ENCODE results near the gene NACC1.
A peak's percentile ranks its signal among the peaks of the same experiment; 100 is the strongest.

NACC1 gene

DNA sequence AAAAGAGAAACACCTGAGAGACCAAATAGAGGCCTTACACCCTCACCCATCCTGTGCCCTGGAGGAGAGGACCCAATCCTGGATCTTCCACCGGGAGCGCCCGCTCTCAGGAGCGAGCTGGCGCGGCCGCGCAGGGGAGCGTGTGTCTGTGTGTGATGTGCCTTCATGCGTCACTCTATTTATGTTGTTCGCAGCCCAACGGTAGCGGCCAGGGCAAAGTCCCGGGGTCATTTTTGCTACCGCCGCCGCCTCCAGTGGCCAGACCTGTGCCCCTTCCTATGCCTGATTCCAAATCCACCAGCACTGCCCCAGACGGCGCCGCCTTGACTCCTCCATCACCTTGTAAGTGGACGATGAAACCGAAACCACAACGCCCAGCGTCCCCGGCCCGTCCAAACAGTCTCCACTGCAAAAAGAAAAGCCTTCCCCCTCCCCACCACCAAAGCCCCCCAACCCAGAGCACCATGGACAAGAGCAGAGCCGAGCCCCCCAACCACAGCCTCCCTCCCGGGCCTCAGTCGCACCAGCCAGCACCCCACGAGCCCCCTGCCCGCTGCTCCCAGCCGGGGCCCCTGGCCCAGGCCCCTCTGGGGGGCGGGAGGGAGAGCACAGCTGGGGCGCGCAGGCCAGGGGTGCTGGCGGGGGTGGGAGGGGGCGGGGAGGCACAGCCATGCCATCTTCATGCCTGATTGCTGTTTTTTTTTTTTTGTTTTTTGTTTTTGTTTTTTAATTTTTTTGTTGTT is 30.1 kb upstream of the NACC1 start:
- DNase-seq (ENCODE audit: low read depth in 2 of 2): no peak

DNA sequence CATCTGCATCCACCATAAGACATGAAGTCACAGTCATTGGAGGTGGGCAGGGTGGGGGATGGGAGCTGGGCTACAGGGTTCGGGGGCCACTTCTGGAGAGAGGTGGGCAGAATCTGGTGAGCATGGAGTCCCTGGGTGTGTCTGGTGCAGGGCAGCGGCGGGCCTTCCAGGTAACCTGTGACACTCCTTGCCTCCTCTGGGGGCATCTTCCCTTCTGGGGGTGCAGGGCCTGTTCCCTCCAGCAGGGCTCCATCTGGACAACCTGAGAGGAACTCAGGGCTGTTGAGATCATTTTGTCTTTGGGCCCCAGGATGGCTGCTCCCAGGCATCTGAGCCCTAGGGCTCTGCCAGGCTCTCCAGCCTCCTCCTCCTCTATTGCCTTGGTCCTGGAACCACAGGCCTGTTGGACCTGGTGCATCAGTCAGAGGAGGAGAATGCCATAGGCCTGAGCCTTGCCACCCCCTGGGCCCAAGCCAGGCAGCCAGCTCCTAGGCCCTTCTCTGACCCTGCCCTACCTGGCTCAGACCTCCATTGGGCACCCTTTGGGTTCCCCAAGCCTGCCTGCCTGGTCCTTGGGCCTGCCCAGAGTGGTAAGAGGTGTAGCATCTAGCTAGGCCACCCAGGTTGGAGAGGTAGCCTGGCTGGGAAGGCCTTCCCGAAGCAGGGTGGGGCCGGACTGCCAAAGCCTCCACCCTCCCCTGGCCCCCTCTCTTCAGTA is 28.8 kb upstream of the NACC1 start:
- DNase-seq (ENCODE audit: low read depth in 2 of 2): no peak

DNA sequence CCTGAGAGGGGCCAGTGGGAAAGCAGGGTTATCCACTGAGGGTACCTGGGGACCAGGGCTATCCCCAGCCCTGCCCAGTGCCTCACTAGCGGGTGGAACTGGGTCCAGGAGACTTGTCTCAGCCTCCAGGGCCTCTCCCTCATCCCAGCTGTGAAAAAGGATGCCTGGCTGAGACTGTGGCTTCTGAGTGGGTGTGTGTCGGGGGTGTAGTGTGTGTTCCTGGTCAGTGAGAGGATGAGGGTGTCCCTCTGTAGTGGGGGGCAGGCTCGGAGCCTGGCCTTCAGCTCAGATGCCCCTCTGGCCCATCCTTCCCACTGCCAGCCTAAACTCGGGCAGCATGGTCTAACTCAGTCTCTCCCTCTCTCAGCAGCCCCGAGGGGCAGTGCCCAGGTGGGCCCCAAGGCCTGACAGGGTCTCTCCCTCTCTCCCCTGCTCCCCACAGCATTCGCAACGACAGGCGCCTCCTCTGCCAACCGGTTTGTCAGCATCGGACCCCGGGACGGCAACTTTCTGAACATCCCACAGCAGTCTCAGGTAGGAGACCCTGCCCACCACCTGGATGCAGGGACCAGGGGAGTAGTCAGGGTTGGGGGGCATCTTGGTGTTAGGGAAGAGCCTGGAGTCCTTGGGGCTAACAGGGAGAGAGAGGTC is 28.1 kb upstream of the NACC1 start:
- DNase-seq (ENCODE audit: low read depth in 2 of 2): no peak

DNA sequence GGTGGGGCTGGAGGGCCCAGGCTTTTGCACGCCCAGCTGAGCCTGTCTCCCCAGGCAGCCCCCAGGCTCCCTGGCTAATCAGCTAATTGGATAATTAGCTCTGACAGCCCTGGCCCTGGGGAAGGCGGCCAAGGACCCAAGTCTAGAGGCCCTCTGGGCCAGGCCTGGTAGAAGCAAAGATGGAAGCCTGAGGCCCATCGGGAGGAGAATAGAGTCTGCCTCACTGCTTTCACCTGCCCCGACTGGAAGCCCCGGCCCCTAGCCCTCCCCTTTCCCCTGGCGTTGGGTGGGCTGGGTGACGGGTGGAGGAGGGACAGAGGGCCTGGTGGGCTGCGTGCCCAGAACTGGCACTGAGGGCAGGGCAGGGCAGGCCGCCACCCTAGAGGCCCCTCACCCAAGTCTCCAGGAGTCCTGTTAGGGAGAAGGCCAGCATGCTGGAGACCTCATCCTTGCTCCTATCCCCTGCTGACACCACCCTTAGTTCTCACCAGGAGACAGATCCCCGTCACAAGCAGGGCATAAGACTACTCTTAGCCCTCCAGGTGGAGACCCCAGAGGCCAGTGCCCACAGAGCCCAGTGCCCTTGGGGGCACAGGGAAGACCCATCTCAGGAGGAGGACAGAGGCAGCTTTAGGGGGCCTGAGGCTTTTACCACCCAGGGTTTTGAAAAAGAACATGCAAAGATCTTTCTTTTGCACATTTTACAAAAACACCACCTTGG is 27.4 kb upstream of the NACC1 start:
- no peak for DNase-seq (ENCODE audit: low read depth in 2 of 2)

DNA sequence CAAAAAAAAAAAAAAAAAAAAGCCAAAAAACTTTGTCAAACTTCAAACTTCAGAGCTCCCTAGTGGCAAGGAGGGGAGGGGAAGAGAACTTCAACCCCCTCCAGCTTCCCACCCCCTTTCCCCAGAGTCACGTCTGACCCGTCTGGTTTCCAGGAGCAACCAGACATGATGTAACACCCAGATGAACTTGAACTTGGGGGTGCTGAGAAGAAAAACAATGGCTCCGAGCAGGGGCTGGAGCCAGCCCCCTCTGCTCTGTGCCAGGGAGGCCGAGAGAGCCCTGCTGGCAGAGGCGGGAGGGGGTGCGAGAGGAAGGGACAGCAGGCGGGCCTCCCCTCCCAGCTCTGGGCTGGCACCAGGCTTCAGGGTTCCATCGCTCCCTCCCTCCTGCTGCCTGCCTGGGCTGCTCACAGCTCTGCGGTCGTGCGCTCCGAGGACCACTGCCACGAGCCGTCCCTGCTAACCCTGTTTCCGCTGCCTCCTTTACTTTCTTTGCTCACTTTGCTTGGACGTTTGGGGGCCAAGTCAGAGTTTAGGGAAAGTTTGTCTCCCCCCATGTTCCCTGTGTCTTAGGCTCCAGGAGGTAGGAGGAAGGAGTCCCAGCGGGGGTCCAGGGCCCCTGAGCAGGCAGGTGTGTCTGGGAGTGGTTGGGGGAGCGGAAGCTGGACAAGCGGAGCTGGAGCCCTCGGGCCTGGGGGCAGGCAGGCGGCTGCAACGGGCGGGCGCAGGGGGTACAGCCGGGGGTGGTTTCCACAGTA is 26.5 kb upstream of the NACC1 start:
- no peak for DNase-seq (ENCODE audit: low read depth in 2 of 2)

DNA sequence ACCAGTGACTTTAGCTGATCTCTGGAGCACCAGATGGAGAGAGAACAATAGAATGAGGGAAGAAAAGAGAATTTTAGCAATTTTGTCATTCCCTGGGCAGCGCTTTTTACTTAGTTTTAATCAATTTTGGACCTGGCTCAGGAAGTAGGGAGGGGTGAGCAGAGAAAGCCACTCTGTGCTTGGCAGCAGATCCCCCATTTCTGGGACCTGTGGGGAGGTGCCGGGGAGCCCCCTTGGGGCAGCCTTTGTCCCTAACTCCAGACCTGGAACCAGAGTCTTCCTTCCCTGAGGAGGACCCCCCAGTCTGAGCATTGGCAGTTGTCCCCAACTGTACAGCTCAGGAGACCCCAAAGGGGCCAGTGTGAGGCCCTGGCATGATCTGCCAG is 25.9 kb upstream of the NACC1 start:
- DNase-seq (ENCODE audit: low read depth in 2 of 2): no peak

DNA sequence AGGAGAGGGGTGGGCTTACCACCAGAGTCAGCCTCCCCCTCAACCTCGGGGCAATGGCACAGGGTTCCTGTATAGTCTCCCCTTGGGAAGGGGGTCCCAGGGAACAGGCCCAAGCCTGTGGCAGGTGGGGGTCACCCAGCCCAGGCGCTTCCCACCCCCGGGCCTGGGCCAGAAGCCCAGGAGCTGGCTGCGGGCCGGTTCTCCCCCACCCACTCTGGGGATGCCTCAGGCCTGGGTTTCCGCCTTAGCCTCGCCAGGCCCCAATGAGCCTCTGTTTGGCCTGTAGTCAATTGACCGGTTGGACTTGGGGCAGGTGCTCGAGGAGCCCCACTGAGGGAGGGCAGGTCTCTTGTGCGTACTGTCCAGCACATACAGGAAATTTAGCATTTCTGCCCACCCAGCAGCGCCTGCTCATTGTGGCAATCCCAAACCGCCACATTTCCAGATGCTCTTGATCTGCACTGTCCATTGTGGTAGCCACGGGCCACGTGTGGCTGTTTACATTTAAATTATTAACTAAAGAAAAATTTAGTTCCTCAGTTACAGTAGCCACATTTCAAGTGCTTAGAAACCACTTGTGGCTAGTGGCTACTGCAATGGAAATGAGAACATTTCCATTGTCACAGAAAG is 25.3 kb upstream of the NACC1 start:
- DNase-seq (ENCODE audit: low read depth in 2 of 2): no peak

DNA sequence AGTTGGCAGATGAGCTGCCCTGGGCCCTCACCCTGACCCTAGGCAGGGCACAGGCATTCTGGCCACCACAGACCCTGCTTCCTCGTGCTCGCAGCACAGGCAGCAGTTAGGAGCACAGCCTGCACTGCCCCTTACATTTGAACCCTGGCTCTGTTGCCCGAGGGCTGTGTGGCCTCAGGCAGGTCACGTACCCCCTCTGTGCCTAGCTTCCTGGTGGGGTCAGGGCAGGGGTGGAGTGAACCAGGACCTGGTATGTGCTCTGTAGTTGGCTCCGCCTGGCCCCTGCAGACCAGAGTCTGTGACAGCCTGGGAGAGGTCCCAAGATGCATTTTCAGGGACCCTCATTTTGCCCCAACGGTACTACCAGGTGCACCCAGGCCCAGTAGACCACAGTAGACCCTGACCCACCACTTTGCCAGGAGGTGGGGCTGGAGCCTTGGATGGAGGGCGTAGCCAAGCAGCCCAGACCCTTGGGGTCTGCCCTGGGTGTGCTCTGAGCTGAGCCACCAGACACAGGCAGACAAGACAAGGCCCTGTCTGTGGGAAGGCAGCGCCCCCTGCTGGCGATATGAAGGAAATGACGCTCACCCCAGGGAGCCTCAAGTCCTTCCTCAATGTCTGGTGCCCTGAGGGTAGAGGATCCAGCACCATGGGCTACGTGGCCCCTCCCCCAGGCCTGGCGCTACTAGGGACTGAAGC is 24.5 kb upstream of the NACC1 start:
- DNase-seq (ENCODE audit: low read depth in 2 of 2): peak; percentile 76 to 77

DNA sequence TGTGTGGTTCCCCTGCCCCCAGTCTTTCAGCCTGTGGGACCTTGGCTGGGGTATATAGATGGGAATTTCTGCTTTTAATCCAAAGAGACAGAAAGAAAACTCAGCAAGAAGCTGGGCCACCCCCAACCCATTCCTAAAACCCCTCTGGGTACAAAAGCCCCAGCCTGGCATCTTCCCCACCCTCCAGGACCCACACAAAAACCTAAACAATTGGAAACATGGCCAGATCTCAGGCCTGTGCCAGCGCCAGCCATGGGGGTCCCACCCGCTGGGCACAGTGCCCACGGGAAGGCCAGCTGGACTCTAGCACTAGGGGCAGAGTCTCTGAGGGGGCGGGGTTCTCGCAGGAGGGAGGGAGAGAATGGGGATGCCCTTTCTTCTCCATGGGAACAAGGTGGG is 24.0 kb upstream of the NACC1 start:
- DNase-seq (ENCODE audit: low read depth in 2 of 2): no peak

DNA sequence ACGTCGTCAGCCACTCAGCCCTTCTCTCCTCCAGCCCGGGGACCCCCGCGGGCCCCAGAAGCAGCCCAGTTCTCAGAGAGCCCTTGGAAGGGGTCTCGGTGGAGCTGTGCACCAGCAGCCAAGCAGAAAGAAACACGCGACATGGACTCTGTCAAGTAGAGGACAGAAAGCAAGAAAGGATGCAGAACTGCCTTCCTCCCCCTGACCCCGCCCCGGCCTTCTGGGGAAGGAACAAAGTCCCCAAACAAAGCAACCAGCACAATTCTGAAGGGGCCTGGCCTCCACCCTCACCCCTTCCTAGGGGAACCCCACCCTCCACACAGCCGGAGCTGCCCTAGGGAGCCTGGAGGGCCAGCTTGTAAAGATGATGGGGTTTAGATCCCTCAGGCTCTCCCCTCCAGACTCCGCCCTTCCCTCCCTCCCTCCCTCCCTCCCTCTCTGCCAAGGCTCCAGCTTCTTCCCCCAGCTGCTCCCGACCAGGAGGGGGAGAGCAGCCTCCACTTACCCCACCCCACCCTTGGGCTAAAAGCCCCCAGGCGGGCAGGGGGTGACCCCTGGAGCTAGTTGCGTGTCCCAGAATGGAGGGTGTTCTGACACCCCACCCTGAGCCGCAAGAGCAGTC is 23.2 kb upstream of the NACC1 start:
- no peak for DNase-seq (ENCODE audit: low read depth in 2 of 2)

DNA sequence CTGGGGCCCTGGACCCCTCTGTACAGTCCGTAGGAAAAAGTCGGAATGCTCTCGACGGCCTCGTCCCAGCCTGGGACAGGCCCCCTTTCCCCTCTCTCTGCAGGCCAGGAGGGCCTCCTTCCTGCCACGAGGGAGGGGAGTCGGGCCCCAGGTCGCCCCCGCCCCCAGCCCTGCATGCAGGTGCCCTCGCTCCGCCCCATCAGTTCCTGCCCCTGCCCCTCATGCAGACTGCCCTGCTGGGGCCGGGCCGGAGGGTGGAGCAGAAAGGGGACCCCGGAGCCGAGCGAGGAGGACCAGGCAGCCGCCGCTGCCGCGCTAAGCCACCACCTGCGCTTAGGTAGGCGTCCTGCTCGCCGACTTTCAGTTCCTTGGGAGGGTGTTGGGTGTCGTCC is 22.7 kb upstream of the NACC1 start:
- no peak for DNase-seq (ENCODE audit: low read depth in 2 of 2)

DNA sequence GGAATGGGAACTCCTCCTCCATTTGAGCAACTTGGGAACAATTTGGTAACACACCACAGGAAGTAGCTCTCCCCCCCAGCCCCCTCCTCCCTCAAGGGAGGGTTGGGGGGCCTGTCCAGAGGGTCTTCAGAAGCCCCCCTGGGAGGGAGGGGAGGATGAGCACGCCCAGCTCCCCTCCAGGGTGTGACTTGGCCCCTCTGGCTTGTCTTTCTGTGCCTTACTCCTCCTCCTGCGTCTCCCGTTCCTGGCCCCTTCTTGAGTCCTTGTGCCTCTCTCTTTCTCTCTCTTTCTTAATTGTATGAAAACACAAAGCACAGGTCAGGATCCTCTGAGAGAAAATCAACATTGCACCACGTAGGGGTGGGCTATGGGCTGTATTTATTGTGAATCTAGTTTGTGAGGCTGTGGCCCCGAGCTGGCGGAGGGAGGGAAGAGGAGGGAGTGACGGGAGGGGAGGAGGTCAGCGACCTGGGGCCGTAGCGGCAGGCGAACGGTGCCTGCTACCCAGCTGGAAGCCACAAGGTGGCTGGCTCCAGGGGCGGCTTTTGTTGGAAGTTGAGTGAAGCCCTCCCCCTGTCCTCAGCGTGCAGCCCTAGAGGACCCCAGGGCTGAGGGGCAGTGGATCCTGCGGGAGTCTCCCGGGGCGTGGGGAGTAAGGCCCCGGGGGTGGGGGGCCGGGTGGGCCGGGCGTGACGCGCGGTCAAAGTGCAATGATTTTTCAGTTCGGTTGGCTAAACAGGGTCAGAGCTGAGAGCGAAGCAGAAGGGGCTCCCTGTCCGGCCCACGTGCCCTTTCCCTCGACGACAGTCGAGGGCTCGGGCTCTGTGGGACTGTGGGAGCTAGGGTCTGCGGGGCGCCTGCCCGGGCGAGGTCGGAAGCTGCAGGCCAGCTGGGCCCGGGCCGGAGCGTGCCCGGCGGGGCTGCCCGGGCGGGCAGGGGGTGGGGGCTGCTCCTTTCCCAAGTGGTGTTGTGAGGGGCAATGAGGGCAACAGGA is 21.8 kb upstream of the NACC1 start:
- no peak for DNase-seq (ENCODE audit: low read depth in 2 of 2)

DNA sequence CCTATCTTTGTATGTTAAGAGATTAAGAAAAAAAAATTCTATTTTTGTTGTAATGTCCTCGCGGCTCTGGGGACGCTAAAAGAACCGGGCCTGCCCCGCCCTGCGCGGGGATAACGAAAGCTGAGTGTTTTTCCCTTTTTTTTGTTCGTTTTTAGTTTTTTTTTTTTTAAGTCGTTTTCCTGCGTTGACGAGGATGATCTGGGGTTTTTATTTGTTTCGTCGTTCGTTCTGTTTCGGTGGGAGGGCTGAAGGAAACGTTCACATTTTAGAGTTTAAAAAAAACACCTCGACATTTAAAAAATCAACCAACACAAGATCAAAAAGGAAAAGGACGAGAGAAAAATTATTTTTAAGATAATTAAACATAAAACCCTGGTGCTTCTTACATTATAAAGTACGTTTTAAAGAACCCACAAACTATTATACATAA is 21.0 kb upstream of the NACC1 start:
- DNase-seq (ENCODE audit: low read depth in 2 of 2): no peak

DNA sequence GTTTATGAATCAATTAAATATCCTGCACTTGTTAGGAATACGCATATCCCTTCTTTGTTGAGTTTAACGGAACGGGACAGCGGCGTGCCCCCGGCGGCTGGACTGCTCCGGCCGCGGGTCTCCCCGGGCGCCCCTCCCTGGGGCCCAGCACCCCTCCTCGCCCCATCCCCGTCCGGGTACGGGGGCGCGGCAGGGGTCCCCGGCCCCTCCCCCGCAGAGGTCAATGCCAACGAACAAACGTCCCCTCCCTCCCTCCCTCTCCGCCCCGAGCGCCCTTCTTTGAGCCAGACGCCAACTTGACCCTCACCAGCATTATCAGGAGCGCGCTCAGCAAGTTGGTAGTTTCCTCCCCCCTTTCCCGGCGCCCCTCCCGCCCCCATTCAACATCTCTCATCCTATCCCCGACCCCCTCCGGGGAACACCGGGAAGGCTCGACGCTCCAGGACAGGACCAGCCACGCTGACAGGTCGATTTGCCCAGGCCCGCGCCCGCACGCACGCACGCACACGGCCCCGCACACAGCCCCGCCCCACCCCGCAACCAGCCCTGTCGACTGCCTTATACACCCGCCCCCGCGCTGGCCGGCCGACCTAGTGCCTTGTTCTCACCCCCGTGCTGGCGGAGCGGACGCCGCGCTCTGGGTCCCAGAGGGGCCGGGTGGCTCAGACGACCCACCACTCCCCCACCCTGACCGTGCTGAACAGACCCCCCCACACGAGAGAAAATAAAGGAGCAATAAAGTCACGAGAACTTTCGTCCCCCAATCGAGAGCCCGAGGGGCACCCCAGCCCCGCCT is 20.4 kb upstream of the NACC1 start:
- DNase-seq (ENCODE audit: low read depth in 2 of 2): no peak

DNA sequence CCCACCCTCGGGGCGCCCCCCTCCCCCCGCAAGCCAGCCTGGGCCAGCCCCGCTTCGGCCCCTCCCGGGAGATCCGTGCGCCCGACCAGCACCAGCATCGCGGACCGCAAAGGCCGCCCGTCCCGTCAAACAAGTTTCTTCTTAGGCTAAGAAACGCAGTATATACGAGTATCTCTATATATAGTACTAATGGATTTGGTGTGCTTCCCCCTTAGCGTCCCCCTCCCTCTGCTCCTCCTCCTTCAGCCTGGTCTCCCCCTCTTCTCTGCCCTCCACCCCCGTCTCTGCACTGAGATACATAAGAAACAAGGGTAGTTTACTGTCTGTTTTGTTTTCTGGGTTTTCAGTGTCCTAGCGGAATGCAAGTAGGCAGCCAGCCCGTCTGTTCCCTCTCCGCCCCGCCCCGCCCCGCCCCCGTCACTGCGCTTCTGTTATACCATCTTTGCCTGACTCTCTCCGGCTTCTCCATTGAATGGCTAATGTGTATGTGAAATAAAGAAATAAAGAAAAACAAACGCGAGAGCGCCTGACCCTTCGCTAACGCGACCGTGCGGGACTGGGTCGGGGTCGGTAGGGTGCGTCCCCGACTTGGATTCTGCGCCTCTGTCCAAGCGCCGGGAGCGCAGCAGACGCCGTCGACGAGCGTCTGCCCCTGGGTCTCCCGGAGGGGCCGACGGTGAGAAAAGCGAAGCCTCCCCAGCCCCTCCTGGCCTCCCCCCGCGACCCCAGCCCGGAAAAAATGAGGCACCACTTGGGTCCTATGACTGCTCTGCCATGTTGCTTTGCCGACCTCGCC is 19.6 kb upstream of the NACC1 start:
- no peak for DNase-seq (ENCODE audit: low read depth in 2 of 2)

DNA sequence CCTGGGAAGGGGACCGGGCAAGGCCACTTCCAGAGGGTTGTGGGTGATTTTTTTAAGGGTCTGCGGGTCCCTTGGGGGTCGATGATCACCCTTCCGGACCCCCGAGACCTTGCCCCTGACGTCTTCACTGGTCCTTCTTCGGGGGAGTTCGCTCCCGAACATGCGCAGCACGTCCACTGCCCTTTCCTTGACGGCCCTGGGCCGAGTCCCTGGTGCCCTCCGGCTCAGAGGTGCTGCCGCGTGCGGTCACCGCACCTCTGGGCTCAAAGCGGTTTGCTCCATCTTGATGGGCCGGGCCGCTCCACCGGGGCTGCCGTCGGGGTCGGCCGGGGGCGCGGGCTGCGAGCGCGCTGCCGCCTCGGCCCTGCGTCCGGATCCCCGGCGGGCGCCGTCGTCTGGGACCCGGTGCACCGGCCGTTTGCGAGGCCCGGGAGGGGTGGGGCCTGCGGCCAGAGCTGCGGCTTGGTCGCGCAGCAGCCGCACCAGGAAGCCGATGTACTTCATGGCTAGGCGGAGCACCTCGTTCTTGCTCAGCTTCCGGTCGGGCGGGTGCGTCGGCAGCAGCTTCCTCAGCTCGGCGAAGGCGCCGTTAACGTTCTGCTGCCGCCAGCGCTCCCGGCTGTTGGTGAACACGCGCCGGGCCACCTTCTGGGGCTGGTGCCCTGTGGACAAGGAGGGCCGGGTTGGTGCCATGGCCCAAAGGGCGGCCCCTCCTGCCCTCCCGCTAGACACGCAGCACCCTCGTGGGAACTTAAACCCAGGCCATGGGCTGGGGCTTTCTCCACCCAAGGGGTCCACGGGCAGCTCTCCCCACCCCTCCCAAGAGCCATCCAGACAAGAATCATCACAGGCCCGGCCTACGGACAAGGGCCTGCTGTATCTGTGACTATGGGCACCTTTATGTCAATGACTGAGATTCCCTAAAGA is 18.7 kb upstream of the NACC1 start:
- peak; percentile 45 to 60 for DNase-seq (ENCODE audit: low read depth in 2 of 2)

Measured in activated CD4-positive, alpha-beta T cell treated with anti-CD3 and anti-CD28 coated beads for 24 hours (primary cell).